ENCODE measurements around the gene GPRC5D.

Gene GPRC5D

GRCh38 chr12:12982331-12982730, 30.4 kb upstream of the GPRC5D start:
- Histone ChIP-seq H3K27me3 (ENCODE audit: control insufficient read depth in 1 of 2, insufficient read depth in 2 of 2, low read length in 2 of 2) (no peaks in the 10 kb centered on the region), H3K4me1 (ENCODE audit: control insufficient read depth in 1 of 2, insufficient read depth in 2 of 2, low read length in 2 of 2) (peaks cover 9 to 11% of the 10 kb centered on the region in 2 donors), H3K9me3 (ENCODE audit: control insufficient read depth in 1 of 2, low read length in 2 of 2) (no peaks in the 10 kb centered on the region), H3K36me3 (ENCODE audit: control insufficient read depth in 1 of 2, insufficient read depth in 2 of 2, low read length in 2 of 2) (peaks cover 28 to 67% of the 10 kb centered on the region in 2 donors), H3K4me3 (ENCODE audit: low read depth in 1 of 2, low read length in 2 of 2) (no peak overlapping the region), H3K27ac (ENCODE audit: low read depth, low read length) (no peak overlapping the region), H3K9ac (ENCODE audit: low read depth in 1 of 2, low read length in 2 of 2) (no peak overlapping the region)

GRCh38 chr12:12979731-12980259, 27.8 kb upstream of the GPRC5D start:
- Histone ChIP-seq H3K9ac (ENCODE audit: low read depth in 1 of 2, low read length in 2 of 2) (no peak overlapping the region), H3K4me3 (ENCODE audit: low read depth in 1 of 2, low read length in 2 of 2) (no peak overlapping the region), H3K27ac (ENCODE audit: low read depth, low read length) (no peak overlapping the region), H3K27me3 (ENCODE audit: control insufficient read depth in 1 of 2, insufficient read depth in 2 of 2, low read length in 2 of 2) (no peaks in the 10 kb centered on the region), H3K4me1 (ENCODE audit: control insufficient read depth in 1 of 2, insufficient read depth in 2 of 2, low read length in 2 of 2) (peaks cover 9 to 11% of the 10 kb centered on the region in 2 donors), H3K9me3 (ENCODE audit: control insufficient read depth in 1 of 2, low read length in 2 of 2) (no peaks in the 10 kb centered on the region), H3K36me3 (ENCODE audit: control insufficient read depth in 1 of 2, insufficient read depth in 2 of 2, low read length in 2 of 2) (peaks cover 22 to 65% of the 10 kb centered on the region in 2 donors)

- H3K36me3 ChIP-seq (ENCODE audit: control insufficient read depth in 1 of 2, insufficient read depth in 2 of 2, low read length in 2 of 2) = peaks cover 28 to 72% of the 10 kb centered on the region in 2 donors
- no peak overlapping the region for H3K9ac ChIP-seq (ENCODE audit: low read depth in 1 of 2, low read length in 2 of 2)
- H3K4me1 ChIP-seq (ENCODE audit: control insufficient read depth in 1 of 2, insufficient read depth in 2 of 2, low read length in 2 of 2) = peaks cover 6 to 11% of the 10 kb centered on the region in 2 donors
- H3K27ac ChIP-seq (ENCODE audit: low read depth, low read length) = no peak overlapping the region
- H3K9me3 ChIP-seq (ENCODE audit: control insufficient read depth in 1 of 2, low read length in 2 of 2) = no peaks in the 10 kb centered on the region
- no peak overlapping the region for H3K4me3 ChIP-seq (ENCODE audit: low read depth in 1 of 2, low read length in 2 of 2)
- H3K27me3 ChIP-seq (ENCODE audit: control insufficient read depth in 1 of 2, insufficient read depth in 2 of 2, low read length in 2 of 2) = no peaks in the 10 kb centered on the region
Measured at GRCh38 chr12:12979126-12979525, 27.2 kb upstream of the GPRC5D start.

GRCh38 chr12:12977231-12977630, 25.3 kb upstream of the GPRC5D start:
- Histone ChIP-seq H3K36me3 (ENCODE audit: control insufficient read depth in 1 of 2, insufficient read depth in 2 of 2, low read length in 2 of 2) (peaks cover 39 to 85% of the 10 kb centered on the region in 2 donors), H3K27ac (ENCODE audit: low read depth, low read length) (no peak overlapping the region), H3K9me3 (ENCODE audit: control insufficient read depth in 1 of 2, low read length in 2 of 2) (no peaks in the 10 kb centered on the region), H3K9ac (ENCODE audit: low read depth in 1 of 2, low read length in 2 of 2) (no peak overlapping the region), H3K4me3 (ENCODE audit: low read depth in 1 of 2, low read length in 2 of 2) (no peak overlapping the region), H3K27me3 (ENCODE audit: control insufficient read depth in 1 of 2, insufficient read depth in 2 of 2, low read length in 2 of 2) (no peaks in the 10 kb centered on the region), H3K4me1 (ENCODE audit: control insufficient read depth in 1 of 2, insufficient read depth in 2 of 2, low read length in 2 of 2) (peaks cover 0 to 4% of the 10 kb centered on the region in 2 donors)

GRCh38 chr12:12976366-12976765, 24.4 kb upstream of the GPRC5D start:
- Histone ChIP-seq H3K4me3 (ENCODE audit: low read depth in 1 of 2, low read length in 2 of 2) (no peak overlapping the region), H3K27me3 (ENCODE audit: control insufficient read depth in 1 of 2, insufficient read depth in 2 of 2, low read length in 2 of 2) (no peaks in the 10 kb centered on the region), H3K36me3 (ENCODE audit: control insufficient read depth in 1 of 2, insufficient read depth in 2 of 2, low read length in 2 of 2) (peaks cover 36 to 86% of the 10 kb centered on the region in 2 donors), H3K27ac (ENCODE audit: low read depth, low read length) (no peak overlapping the region), H3K9ac (ENCODE audit: low read depth in 1 of 2, low read length in 2 of 2) (no peak overlapping the region), H3K4me1 (ENCODE audit: control insufficient read depth in 1 of 2, insufficient read depth in 2 of 2, low read length in 2 of 2) (peaks cover 0 to 4% of the 10 kb centered on the region in 2 donors), H3K9me3 (ENCODE audit: control insufficient read depth in 1 of 2, low read length in 2 of 2) (no peaks in the 10 kb centered on the region)

- no peaks in the 10 kb centered on the region for H3K27me3 ChIP-seq (ENCODE audit: control insufficient read depth in 1 of 2, insufficient read depth in 2 of 2, low read length in 2 of 2)
- H3K4me1 ChIP-seq (ENCODE audit: control insufficient read depth in 1 of 2, insufficient read depth in 2 of 2, low read length in 2 of 2) = peaks cover 0 to 4% of the 10 kb centered on the region in 2 donors
- no peak overlapping the region for H3K4me3 ChIP-seq (ENCODE audit: low read depth in 1 of 2, low read length in 2 of 2)
- H3K36me3 ChIP-seq (ENCODE audit: control insufficient read depth in 1 of 2, insufficient read depth in 2 of 2, low read length in 2 of 2) = peaks cover 30 to 83% of the 10 kb centered on the region in 2 donors
- no peaks in the 10 kb centered on the region for H3K9me3 ChIP-seq (ENCODE audit: control insufficient read depth in 1 of 2, low read length in 2 of 2)
- H3K27ac ChIP-seq (ENCODE audit: low read depth, low read length) = no peak overlapping the region
- no peak overlapping the region for H3K9ac ChIP-seq (ENCODE audit: low read depth in 1 of 2, low read length in 2 of 2)
Measured at GRCh38 chr12:12975322-12976077, 23.5 kb upstream of the GPRC5D start.

- no peaks in the 10 kb centered on the region for H3K9me3 ChIP-seq (ENCODE audit: control insufficient read depth in 1 of 2, low read length in 2 of 2)
- peaks cover 25 to 77% of the 10 kb centered on the region in 2 donors for H3K36me3 ChIP-seq (ENCODE audit: control insufficient read depth in 1 of 2, insufficient read depth in 2 of 2, low read length in 2 of 2)
- H3K27ac ChIP-seq (ENCODE audit: low read depth, low read length) = no peak overlapping the region
- H3K9ac ChIP-seq (ENCODE audit: low read depth in 1 of 2, low read length in 2 of 2) = no peak overlapping the region
- no peak overlapping the region for H3K4me3 ChIP-seq (ENCODE audit: low read depth in 1 of 2, low read length in 2 of 2)
- H3K27me3 ChIP-seq (ENCODE audit: control insufficient read depth in 1 of 2, insufficient read depth in 2 of 2, low read length in 2 of 2) = no peaks in the 10 kb centered on the region
- no peaks in the 10 kb centered on the region for H3K4me1 ChIP-seq (ENCODE audit: control insufficient read depth in 1 of 2, insufficient read depth in 2 of 2, low read length in 2 of 2)
Measured at GRCh38 chr12:12974211-12974610, 22.2 kb upstream of the GPRC5D start.

- Histone ChIP-seq H3K36me3 (ENCODE audit: control insufficient read depth in 1 of 2, insufficient read depth in 2 of 2, low read length in 2 of 2) (peaks cover 23 to 75% of the 10 kb centered on the region in 2 donors), H3K27me3 (ENCODE audit: control insufficient read depth in 1 of 2, insufficient read depth in 2 of 2, low read length in 2 of 2) (no peaks in the 10 kb centered on the region), H3K9ac (ENCODE audit: low read depth in 1 of 2, low read length in 2 of 2) (no peak overlapping the region), H3K4me3 (ENCODE audit: low read depth in 1 of 2, low read length in 2 of 2) (no peak overlapping the region), H3K4me1 (ENCODE audit: control insufficient read depth in 1 of 2, insufficient read depth in 2 of 2, low read length in 2 of 2) (no peaks in the 10 kb centered on the region), H3K9me3 (ENCODE audit: control insufficient read depth in 1 of 2, low read length in 2 of 2) (no peaks in the 10 kb centered on the region), H3K27ac (ENCODE audit: low read depth, low read length) (no peak overlapping the region)
Measured at GRCh38 chr12:12973019-12973418, 21.0 kb upstream of the GPRC5D start.

- Histone ChIP-seq H3K27me3 (ENCODE audit: control insufficient read depth in 1 of 2, insufficient read depth in 2 of 2, low read length in 2 of 2) (no peaks in the 10 kb centered on the region), H3K9ac (ENCODE audit: low read depth in 1 of 2, low read length in 2 of 2) (no peak overlapping the region), H3K9me3 (ENCODE audit: control insufficient read depth in 1 of 2, low read length in 2 of 2) (no peaks in the 10 kb centered on the region), H3K4me1 (ENCODE audit: control insufficient read depth in 1 of 2, insufficient read depth in 2 of 2, low read length in 2 of 2) (no peaks in the 10 kb centered on the region), H3K27ac (ENCODE audit: low read depth, low read length) (no peak overlapping the region), H3K36me3 (ENCODE audit: control insufficient read depth in 1 of 2, insufficient read depth in 2 of 2, low read length in 2 of 2) (peaks cover 5 to 29% of the 10 kb centered on the region in 2 donors), H3K4me3 (ENCODE audit: low read depth in 1 of 2, low read length in 2 of 2) (no peak overlapping the region)
Measured at GRCh38 chr12:12965836-12966235, 13.9 kb upstream of the GPRC5D start.

GRCh38 chr12:12964255-12964654, 12.3 kb upstream of the GPRC5D start:
- no peaks in the 10 kb centered on the region for H3K27me3 ChIP-seq (ENCODE audit: control insufficient read depth in 1 of 2, insufficient read depth in 2 of 2, low read length in 2 of 2)
- no peaks in the 10 kb centered on the region for H3K4me1 ChIP-seq (ENCODE audit: control insufficient read depth in 1 of 2, insufficient read depth in 2 of 2, low read length in 2 of 2)
- no peaks in the 10 kb centered on the region for H3K9me3 ChIP-seq (ENCODE audit: control insufficient read depth in 1 of 2, low read length in 2 of 2)
- peaks cover 5 to 19% of the 10 kb centered on the region in 2 donors for H3K36me3 ChIP-seq (ENCODE audit: control insufficient read depth in 1 of 2, insufficient read depth in 2 of 2, low read length in 2 of 2)
- H3K27ac ChIP-seq (ENCODE audit: low read depth, low read length) = no peak overlapping the region
- no peak overlapping the region for H3K4me3 ChIP-seq (ENCODE audit: low read depth in 1 of 2, low read length in 2 of 2)
- H3K9ac ChIP-seq (ENCODE audit: low read depth in 1 of 2, low read length in 2 of 2) = no peak overlapping the region
